D721Med (cell line): ENCODE measurements around the gene MRM2.

Experiments used
- DNase-seq: peaks from one replicate; pipeline ENCODE4 v3.0.0; 2011; ENCODE audit warnings: low spot score; ENCODE audit not compliant: insufficient read length
- FAIRE-seq: peaks from 2 replicates; lab custom pipeline; 2011; peaks lifted over from hg19 to GRCh38; lab: Jason Lieb, UNC
- TF ChIP-seq, protein P1 (sequence below): IDR thresholded peaks from 2 replicates; pipeline ENCODE4 v1.5.1; 2012; ENCODE audit warnings: mild to moderate bottlenecking, control low read depth; ENCODE audit not compliant: insufficient read depth; ENCODE audit errors: missing control alignments

MRM2 gene

DNA sequence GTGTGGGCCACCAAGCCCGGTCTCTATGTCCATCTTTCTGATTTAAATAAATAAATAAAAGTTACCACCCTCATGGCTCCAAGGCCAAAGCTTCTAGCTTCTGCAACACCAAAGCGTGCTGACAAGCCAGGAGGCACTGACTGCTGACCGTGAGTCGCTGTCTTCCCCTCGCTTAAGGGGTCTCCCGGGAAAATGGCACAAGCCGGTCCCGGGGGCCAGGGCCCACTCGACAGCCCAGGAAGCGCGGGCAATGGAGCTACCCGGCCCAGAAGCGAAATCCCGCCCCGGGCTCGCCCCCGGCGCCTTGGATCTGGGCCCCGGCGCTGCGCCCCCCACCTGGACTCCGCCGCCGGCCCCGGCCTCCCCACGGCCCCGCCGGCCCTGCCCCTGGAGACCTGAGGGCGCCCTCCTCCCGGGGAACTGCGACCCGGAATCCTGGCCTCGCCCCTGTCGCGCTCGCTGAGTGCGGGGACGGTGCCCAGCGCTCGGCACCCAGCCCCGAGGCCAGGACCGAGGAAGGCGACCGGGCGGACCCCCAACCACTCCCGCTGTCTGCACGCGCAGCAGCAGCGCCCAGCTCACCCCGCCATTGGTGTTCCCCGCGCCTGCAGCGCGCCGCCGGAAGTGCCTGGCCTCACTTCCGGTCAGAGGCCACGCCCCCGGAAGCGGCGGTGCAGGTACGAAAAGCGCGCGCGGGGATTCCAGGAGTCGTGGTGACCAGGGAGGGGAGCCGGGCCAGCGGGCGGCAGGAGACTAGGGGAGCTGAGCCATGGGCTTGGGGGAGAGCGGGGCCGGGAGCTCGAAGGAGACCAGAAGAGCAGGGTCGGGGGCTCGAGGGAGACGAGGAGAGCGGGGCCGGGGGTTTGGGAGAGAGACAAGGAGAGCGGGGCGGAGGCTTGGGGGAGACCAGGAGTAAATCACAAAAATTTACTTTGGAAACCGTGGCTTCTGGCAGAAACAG lies at the start of gene MRM2, which contains the start of gene NUDT1:
MRM2 (minus strand) TSS at position 626 of the 961 bp plus-strand sequence; CDS start at position 590, 36 bp downstream.
NUDT1 (plus strand) TSS at position 647 of the 961 bp plus-strand sequence. CDS start 2,349 bp downstream, outside the sequence.
- FAIRE-seq (no peak), DNase-seq (peak; percentile 90)
- TF ChIP-seq, protein P1, sequence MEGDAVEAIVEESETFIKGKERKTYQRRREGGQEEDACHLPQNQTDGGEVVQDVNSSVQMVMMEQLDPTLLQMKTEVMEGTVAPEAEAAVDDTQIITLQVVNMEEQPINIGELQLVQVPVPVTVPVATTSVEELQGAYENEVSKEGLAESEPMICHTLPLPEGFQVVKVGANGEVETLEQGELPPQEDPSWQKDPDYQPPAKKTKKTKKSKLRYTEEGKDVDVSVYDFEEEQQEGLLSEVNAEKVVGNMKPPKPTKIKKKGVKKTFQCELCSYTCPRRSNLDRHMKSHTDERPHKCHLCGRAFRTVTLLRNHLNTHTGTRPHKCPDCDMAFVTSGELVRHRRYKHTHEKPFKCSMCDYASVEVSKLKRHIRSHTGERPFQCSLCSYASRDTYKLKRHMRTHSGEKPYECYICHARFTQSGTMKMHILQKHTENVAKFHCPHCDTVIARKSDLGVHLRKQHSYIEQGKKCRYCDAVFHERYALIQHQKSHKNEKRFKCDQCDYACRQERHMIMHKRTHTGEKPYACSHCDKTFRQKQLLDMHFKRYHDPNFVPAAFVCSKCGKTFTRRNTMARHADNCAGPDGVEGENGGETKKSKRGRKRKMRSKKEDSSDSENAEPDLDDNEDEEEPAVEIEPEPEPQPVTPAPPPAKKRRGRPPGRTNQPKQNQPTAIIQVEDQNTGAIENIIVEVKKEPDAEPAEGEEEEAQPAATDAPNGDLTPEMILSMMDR, result no peak

DNA sequence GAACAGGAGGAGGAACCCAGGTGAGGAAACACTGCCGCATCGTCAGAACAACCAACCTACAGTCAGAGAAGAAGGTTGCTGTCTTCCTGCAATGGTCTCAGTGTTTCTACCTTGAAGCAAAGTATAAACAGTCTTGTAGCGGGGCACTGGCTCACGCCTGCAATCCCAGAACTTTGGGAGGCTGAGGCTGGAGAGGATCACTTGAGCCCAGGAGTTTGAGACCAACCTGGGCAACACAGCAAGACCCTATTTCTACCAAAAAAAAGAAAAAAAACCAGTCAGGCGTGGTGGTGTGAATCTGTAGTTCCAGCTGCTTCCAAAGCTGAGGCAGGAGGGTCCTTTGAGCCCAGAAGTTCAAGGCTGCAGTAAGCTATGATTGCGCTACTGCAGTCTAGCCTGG lies 48.9 kb upstream of the MRM2 start:
- TF ChIP-seq, protein P1, result no peak
- DNase-seq (no peak), FAIRE-seq (no peak)

DNA sequence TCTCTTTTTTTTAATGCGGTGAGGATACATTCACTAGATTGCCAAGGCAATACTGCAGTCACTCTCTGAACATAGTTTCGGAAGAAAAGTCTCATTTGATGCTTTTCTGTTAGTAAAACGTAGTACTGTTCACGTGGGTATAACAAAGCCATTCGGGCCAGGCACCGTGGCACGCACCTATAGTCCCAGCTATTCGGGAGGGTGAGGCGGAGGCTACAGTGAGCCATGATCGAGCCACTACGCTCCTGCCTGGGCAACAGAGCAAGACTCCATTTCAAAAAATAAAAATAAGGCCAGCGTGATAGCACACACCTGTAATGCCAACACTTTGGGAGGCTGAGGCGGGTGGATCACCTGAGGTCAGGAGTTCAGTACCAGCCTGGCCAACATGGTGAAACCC lies 47.6 kb upstream of the MRM2 start:
- no peak for FAIRE-seq
- no peak for DNase-seq
- TF ChIP-seq, protein P1, result no peak

DNA sequence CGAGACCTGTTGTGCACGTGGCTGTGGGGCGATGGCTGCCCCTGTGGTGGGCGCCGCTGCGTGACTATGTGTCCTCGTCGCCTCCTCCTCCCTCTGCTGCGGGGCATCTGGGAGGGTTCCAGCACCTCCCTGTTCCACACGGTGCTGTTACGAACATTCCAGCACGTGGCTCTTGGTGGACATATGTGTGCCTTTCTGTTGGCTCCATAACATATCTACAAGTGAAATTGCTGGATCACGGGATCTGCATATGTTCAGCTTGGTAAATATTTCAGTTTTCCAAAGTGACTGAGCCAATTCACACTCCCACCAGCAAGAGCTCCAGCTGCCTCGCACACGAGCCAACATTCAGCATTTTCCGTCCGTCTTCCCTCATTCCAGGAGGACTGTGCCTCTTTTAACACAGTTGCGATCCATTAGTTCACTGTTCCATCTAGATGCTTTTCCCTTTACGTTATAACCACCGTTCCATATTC lies 47.1 kb upstream of the MRM2 start:
- TF ChIP-seq, protein P1, result no peak
- FAIRE-seq (no peak), DNase-seq (no peak)

DNA sequence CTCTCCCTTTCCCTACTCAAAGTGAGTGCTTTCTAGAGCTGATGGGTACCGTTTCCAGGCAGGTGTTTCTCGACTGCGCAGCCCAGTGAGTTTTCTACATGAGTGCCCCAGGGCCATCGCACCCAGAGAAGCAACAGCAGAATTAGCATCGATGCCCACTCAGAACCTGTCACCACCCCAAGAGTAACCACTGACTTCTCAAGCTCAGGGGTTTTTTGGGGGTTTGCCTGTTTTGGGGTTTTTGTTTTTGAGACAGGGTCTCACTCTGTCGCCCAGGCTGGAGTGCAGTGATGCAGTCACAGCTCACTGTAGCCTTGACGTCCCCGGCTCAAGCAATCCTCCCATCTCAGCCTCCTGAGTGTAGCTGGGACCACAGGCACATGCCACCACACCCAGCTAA lies 46.5 kb upstream of the MRM2 start:
- no peak for DNase-seq
- TF ChIP-seq, protein P1, result no peak
- no peak for FAIRE-seq

DNA sequence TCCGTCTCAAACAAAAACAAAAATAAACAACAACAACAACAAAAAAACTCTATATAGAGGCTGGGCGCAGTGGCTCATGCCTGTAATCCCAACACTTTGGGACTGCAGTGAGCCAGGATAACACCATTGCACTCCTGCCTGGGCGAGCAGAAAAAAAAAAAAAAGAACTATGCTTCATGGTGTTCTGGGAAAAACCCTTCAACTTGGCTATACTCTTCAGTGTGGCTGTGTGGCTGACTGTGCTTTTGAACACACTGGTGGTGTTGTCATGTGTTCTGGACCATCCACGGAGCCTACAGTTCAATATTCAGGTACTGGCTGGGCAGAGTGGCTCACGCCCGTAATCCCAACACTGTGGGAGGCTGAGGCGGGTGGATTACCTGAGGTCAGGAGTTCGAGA lies 45.7 kb upstream of the MRM2 start:
- DNase-seq, result no peak
- FAIRE-seq, result no peak
- TF ChIP-seq, protein P1, result no peak
